GM18870 (cell line): ENCODE data around the gene WNT5B.
"Not testable (repeated sequence)": the region's sequence is repeated elsewhere in the genome, so short reads cannot be mapped to it uniquely, and the experiment has no call there.

ENCODE experiments used
- ATAC-seq: cut with Tn5 transposase; IDR thresholded peaks from one replicate; pipeline ENCODE4 v1.9.1; 2021; ENCODE audit warnings: moderate library complexity; ENCODE audit not compliant: unreplicated experiment

Gene WNT5B

GRCh38 chr12:1680804-1681492, 51.9 kb downstream of the WNT5B start:
- no peak for ATAC-seq

- no peak for ATAC-seq
Measured at GRCh38 chr12:1681493-1681807, 52.4 kb downstream of the WNT5B start.

GRCh38 chr12:1688086-1688710, 59.2 kb downstream of the WNT5B start:
- ATAC-seq, result no peak

- ATAC-seq, result peak; percentile 92
Measured at GRCh38 chr12:1690578-1691122, 61.6 kb downstream of the WNT5B start, which contains the start of gene ADIPOR2. ADIPOR2 (plus strand) TSS chr12:1691070; CDS start chr12:1754344, 63,274 bp downstream.

- ATAC-seq, result peak; percentile 18
Measured at GRCh38 chr12:1691123-1692007, 62.3 kb downstream of the WNT5B start.

- ATAC-seq, result no peak
Measured at GRCh38 chr12:1692226-1692625, 63.2 kb downstream of the WNT5B start.

- ATAC-seq, result no peak
Measured at GRCh38 chr12:1692895-1693610, 64.0 kb downstream of the WNT5B start.

- not testable (repeated sequence) for ATAC-seq
Measured at GRCh38 chr12:1695097-1695496, 66.1 kb downstream of the WNT5B start.

- no peak for ATAC-seq
Measured at GRCh38 chr12:1695886-1696670, 67.0 kb downstream of the WNT5B start.

GRCh38 chr12:1696800-1697199, 67.8 kb downstream of the WNT5B start:
- no peak for ATAC-seq
